GM12878 (cell line): ENCODE data around the gene REEP3. TPM values are rescaled to one million over a fixed set of nuclear protein-coding genes. Genes with fewer than 3 reads are reported as not detected.

Source experiments
- ATAC-seq: fragments of 200-7000 bp; cut with Tn5 transposase; 3 replicates; pipeline ENCODE4 v1.9.1; 2020; ENCODE audit warnings: mild to moderate bottlenecking, moderate library complexity
- BruUV-seq: library from RNA; stranded (reverse); fragments of 400-500 nt; replicated peaks from 2 replicates; lab custom pipeline; 2021; lab: Mats Ljungman, UMichigan
- CTCF ChIA-PET: fragments of 300-600 bp; sonication (Branson Sonifier 250); formaldehyde crosslinking; extraction: SDS; loops from one replicate; lab custom pipeline; 2021; ENCODE audit warnings: inconsistent platforms; lab: Yijun Ruan, JAX
- POLR2A ChIA-PET: fragments of 350-600 bp; formaldehyde crosslinking; extraction: SDS; loops from one replicate; lab custom pipeline; 2021; ENCODE audit warnings: inconsistent platforms; lab: Charles Lee
- RAD21 ChIA-PET: fragments of 300-600 bp; sonication (Branson Sonifier 250); formaldehyde crosslinking; loops from one replicate; lab custom pipeline; 2023; ENCODE audit warnings: antibody characterized with exemption; ENCODE audit not compliant: unreplicated experiment; lab: Charles Lee
- SMC1A ChIA-PET: fragments of 300-600 bp; sonication (Branson Sonifier 250); formaldehyde crosslinking; loops from one replicate; lab custom pipeline; 2023; ENCODE audit not compliant: unreplicated experiment, uncharacterized antibody; lab: Charles Lee
- DNase-seq: peaks from one replicate; pipeline ENCODE4 v3.0.0-alpha.2; 2011; ENCODE audit warnings: low read depth, low spot score
- FAIRE-seq: peaks from 3 replicates; lab custom pipeline; 2011; peaks lifted over from hg19 to GRCh38; lab: Jason Lieb, UNC
- H2AFZ ChIP-seq: 2 replicates; pipeline ENCODE4 v1.6.0; 2011; ENCODE audit warnings: low read depth, low read length, control low read depth; ENCODE audit not compliant: control insufficient read depth
- H3K27ac ChIP-seq: 2 replicates; pipeline ENCODE4 v1.5.1; 2011; ENCODE audit warnings: control low read depth; ENCODE audit not compliant: control insufficient read depth, insufficient read depth
- H3K27me3 ChIP-seq, 2 experiments: replicated peaks in 1 of 2; 2 replicates each; pipeline versions ENCODE4 v1.6.0 to v1.6.1; 2011; ENCODE audit warnings: low read length in 1 of 2; ENCODE audit not compliant: control insufficient read depth in 2 of 2, insufficient read depth in 2 of 2
- H3K36me3 ChIP-seq, 2 experiments: 2 replicates each; pipeline ENCODE4 v1.5.1; 2011; ENCODE audit warnings: low read length in 1 of 2; ENCODE audit not compliant: control insufficient read depth in 2 of 2, insufficient read depth in 2 of 2
- H3K4me1 ChIP-seq: 2 replicates; pipeline ENCODE4 v1.6.1; 2011; ENCODE audit warnings: mild to moderate bottlenecking, low read length, moderate library complexity, mixed read lengths; ENCODE audit not compliant: control insufficient read depth, insufficient read depth
- H3K4me2 ChIP-seq: 2 replicates; pipeline ENCODE4 v1.6.0; 2011; ENCODE audit warnings: control low read depth; ENCODE audit not compliant: control insufficient read depth, insufficient read depth
- H3K4me3 ChIP-seq: fragments of 200-600 bp; sonication (generic); 2 replicates; pipeline ENCODE4 v1.5.1; 2016
- H3K79me2 ChIP-seq: 2 replicates; pipeline ENCODE4 v1.6.0; 2011; ENCODE audit warnings: low read length; ENCODE audit not compliant: control insufficient read depth, insufficient read depth
- H3K9ac ChIP-seq: 2 replicates; pipeline ENCODE4 v1.8.0; 2011; ENCODE audit warnings: low read length, control low read depth, mixed read lengths; ENCODE audit not compliant: control insufficient read depth, insufficient read depth
- H3K9me3 ChIP-seq: replicated peaks from 3 replicates; pipeline ENCODE4 v1.5.1; 2011; ENCODE audit warnings: mild to moderate bottlenecking, low read length; ENCODE audit not compliant: control insufficient read depth, insufficient read depth
- H4K20me1 ChIP-seq: 2 replicates; pipeline ENCODE4 v1.6.0; 2011; ENCODE audit not compliant: control insufficient read depth, insufficient read depth
- ATF7 ChIP-seq: fragments of 450-650 bp; IDR thresholded peaks from 2 replicates; pipeline ENCODE4 v1.6.1; 2016; ENCODE audit warnings: low read depth, mild to moderate bottlenecking
- BMI1 ChIP-seq: fragments of 450-650 bp; IDR thresholded peaks from 2 replicates; pipeline ENCODE4 v1.6.1; 2016; ENCODE audit warnings: mild to moderate bottlenecking, moderate library complexity, borderline replicate concordance
- IKZF1 ChIP-seq: fragments of 450-650 bp; conservative IDR thresholded peaks from 2 replicates; pipeline ENCODE4 v1.6.1; 2017; ENCODE audit warnings: antibody characterized with exemption, mild to moderate bottlenecking
- NFIC ChIP-seq: IDR thresholded peaks from 2 replicates; pipeline ENCODE4 v1.6.1; 2012; ENCODE audit warnings: low read depth, mild to moderate bottlenecking, inconsistent platforms, low read length, moderate library complexity
- NR2C2 ChIP-seq: IDR thresholded peaks from 2 replicates; pipeline ENCODE4 v1.6.1; 2011; ENCODE audit warnings: borderline replicate concordance, low read depth; ENCODE audit not compliant: control insufficient read depth, insufficient read length
- PKNOX1 ChIP-seq: fragments of 450-650 bp; IDR thresholded peaks from 2 replicates; pipeline ENCODE4 v1.6.1; 2016; ENCODE audit warnings: mild to moderate bottlenecking
- PML ChIP-seq: IDR thresholded peaks from 2 replicates; pipeline ENCODE4 v1.6.1; 2012; ENCODE audit warnings: low read length, inconsistent platforms
- STAT1 ChIP-seq: fragments of 450-650 bp; conservative IDR thresholded peaks from 2 replicates; pipeline ENCODE4 v1.6.1; 2014; ENCODE audit warnings: antibody characterized with exemption, mild to moderate bottlenecking
- ZNF274 ChIP-seq: IDR thresholded peaks from one replicate; pipeline ENCODE4 v1.8.0; 2011; ENCODE audit not compliant: insufficient read length, insufficient read depth
- WGBS: methylation state at CpG from one replicate; pipeline ENCODE4 v1.1.6; 2016; ENCODE audit warnings: low lambda C conversion rate; ENCODE audit not compliant: insufficient replicate concordance, insufficient coverage; ENCODE audit errors: missing lambda C conversion rate; 5-methylcytosine and 5-hydroxymethylcytosine counted together
- in situ Hi-C: fragments of 300-500 bp; cut with MboI; formaldehyde crosslinking; loops from 9 replicates; pipeline ENCODE4 v1.14.3; 2018; ENCODE audit warnings: mixed read lengths
- intact Hi-C: fragments of 100-400 bp; cut with micrococcal nuclease; formaldehyde crosslinking; loops from one replicate; pipeline ENCODE4 v1.14.2; 2022; ENCODE audit not compliant: unreplicated experiment
- polyA plus RNA-seq, 11 experiments: library from polyadenylated mRNA; depleted of rRNA in 4 of 11; unstranded in 6 of 11; stranded (reverse) in 5 of 11; fragments of >200 nt; fragmentation: Nextera tagmentation in 4 of 11; fragmentation: Illumina TruSeq in 1 of 11; extraction: Ambion mirVana in 4 of 11; extraction: Trizol in 1 of 11; gene quantifications; 1 replicate in 1 of 11; 2 replicates in 10 of 11; pipeline versions ENCODE4 v1.2.1 to v1.2.3, GENCODE V29; 2011 to 2016; ENCODE audit warnings: inconsistent platforms in 2 of 11, missing spikeins in 2 of 11, low read depth in 1 of 11
- total RNA-seq, 4 experiments: library from RNA; depleted of rRNA in 3 of 4; stranded (reverse); fragments of >200 nt in 3 of 4; fragmentation: Illumina TruSeq in 1 of 4; extraction: Trizol in 1 of 4; gene quantifications; 2 replicates each; pipeline versions ENCODE4 v1.2.1 to v1.2.3, GENCODE V29; 2013 to 2021

Gene REEP3
- total and polyA plus RNA-seq, 10 of the 15 experiments (the other 5 are each of a cell fraction or from before 2014, with no cell fraction given): 4.9 to 25.9 (median 16.2) TPM

GRCh38 chr10:63562857-63563256 is 41.7 kb downstream of the REEP3 start:
- ChIA-PET SMC1A (no interaction called here), CTCF (interaction anchor here (1.3 kb wide), 1 partner anchor 8 kb away, joined by 3 read pairs; no protein-coding TSS in a partner anchor), POLR2A (no interaction called here), RAD21 (no interaction called here)
- no TSS peak for BruUV-seq
- H3K4me2 ChIP-seq: no peak overlapping the region
- H3K4me1 ChIP-seq: no peaks in the 10 kb centered on the region
- H3K9me3 ChIP-seq: no peaks in the 10 kb centered on the region
- no peak for DNase-seq
- intact Hi-C loops (no loop called here), in situ Hi-C loops (no loop called here)
- H4K20me1 ChIP-seq: no peaks in the 10 kb centered on the region
- no peaks in the 10 kb centered on the region for H3K79me2 ChIP-seq
- TF ChIP-seq NR2C2: no peak
- no peak for TF ChIP-seq BMI1
- TF ChIP-seq ZNF274: no peak
- no peak for TF ChIP-seq PML
- TF ChIP-seq IKZF1: no peak
- TF ChIP-seq NFIC: no peak
- TF ChIP-seq PKNOX1: no peak
- TF ChIP-seq STAT1: no peak
- TF ChIP-seq ATF7: no peak
- no peak overlapping the region for H2AFZ ChIP-seq
- no peaks in the 10 kb centered on the region for H3K36me3 ChIP-seq
- H3K4me3 ChIP-seq: no peak overlapping the region
- H3K27ac ChIP-seq: no peak overlapping the region
- 86% methylated on average over 4 of the region's 4 CpGs for whole genome bisulfite sequencing
- no peaks in the 10 kb centered on the region for H3K27me3 ChIP-seq
- no peak overlapping the region for H3K9ac ChIP-seq
- no peak for ATAC-seq
- no peak for FAIRE-seq
